ENCODE measurements around the gene TIMM21.

The TIMM21 gene

GRCh38 chr18:74146756-74147155 lies 1.6 kb upstream of the TIMM21 start:
- no peak for DNase-seq (ENCODE audit: low read depth in 3 of 3, low spot score in 1 of 3)

GRCh38 chr18:74147491-74147778 lies 888 bp upstream of the TIMM21 start:
- no peak for DNase-seq (ENCODE audit: low read depth in 3 of 3, low spot score in 1 of 3)

GRCh38 chr18:74148543-74149070 lies 284 bp downstream of the TIMM21 start:
- no peak for DNase-seq (ENCODE audit: low read depth in 3 of 3, low spot score in 1 of 3)

- DNase-seq (ENCODE audit: low read depth in 3 of 3, low spot score in 1 of 3): no peak
These were observed 1.6 kb downstream of the TIMM21 start for GRCh38 chr18:74149878-74150277.

GRCh38 chr18:74152270-74152669 lies 3.9 kb downstream of the TIMM21 start:
- no peak for DNase-seq (ENCODE audit: low read depth in 3 of 3, low spot score in 1 of 3)

- no peak for DNase-seq (ENCODE audit: low read depth in 3 of 3, low spot score in 1 of 3)
These were observed 4.5 kb downstream of the TIMM21 start for GRCh38 chr18:74152857-74153256.

GRCh38 chr18:74153377-74153776 lies 5.1 kb downstream of the TIMM21 start:
- DNase-seq (ENCODE audit: low read depth in 3 of 3, low spot score in 1 of 3): no peak

GRCh38 chr18:74153793-74154192 lies 5.5 kb downstream of the TIMM21 start:
- DNase-seq (ENCODE audit: low read depth in 3 of 3, low spot score in 1 of 3): no peak

- no peak for DNase-seq (ENCODE audit: low read depth in 3 of 3, low spot score in 1 of 3)
These were observed 6.4 kb downstream of the TIMM21 start for GRCh38 chr18:74154716-74155115.

GRCh38 chr18:74155276-74155675 lies 7.0 kb downstream of the TIMM21 start:
- no peak for DNase-seq (ENCODE audit: low read depth in 3 of 3, low spot score in 1 of 3)

- DNase-seq (ENCODE audit: low read depth in 3 of 3, low spot score in 1 of 3): no peak
These were observed 14.8 kb downstream of the TIMM21 start for GRCh38 chr18:74163019-74163660.

- no peak for DNase-seq (ENCODE audit: low read depth in 3 of 3, low spot score in 1 of 3)
These were observed 18.1 kb downstream of the TIMM21 start for GRCh38 chr18:74166386-74166785.

- no peak for DNase-seq (ENCODE audit: low read depth in 3 of 3, low spot score in 1 of 3)
These were observed 23.7 kb downstream of the TIMM21 start for GRCh38 chr18:74171910-74172606.

- no peak for DNase-seq (ENCODE audit: low read depth in 3 of 3, low spot score in 1 of 3)
These were observed 24.5 kb downstream of the TIMM21 start for GRCh38 chr18:74172697-74173433.

GRCh38 chr18:74173434-74173750 lies 25.1 kb downstream of the TIMM21 start:
- DNase-seq (ENCODE audit: low read depth in 3 of 3, low spot score in 1 of 3): no peak

- no peak for DNase-seq (ENCODE audit: low read depth in 3 of 3, low spot score in 1 of 3)
These were observed 27.3 kb downstream of the TIMM21 start for GRCh38 chr18:74175658-74176057.

- DNase-seq (ENCODE audit: low read depth in 3 of 3, low spot score in 1 of 3): no peak
These were observed 30.6 kb downstream of the TIMM21 start for GRCh38 chr18:74178884-74179283.

- DNase-seq (ENCODE audit: low read depth in 3 of 3, low spot score in 1 of 3): no peak
These were observed 31.4 kb downstream of the TIMM21 start for GRCh38 chr18:74179623-74180199.

- no peak for DNase-seq (ENCODE audit: low read depth in 3 of 3, low spot score in 1 of 3)
These were observed 34.0 kb downstream of the TIMM21 start for GRCh38 chr18:74182335-74182734.

GRCh38 chr18:74183130-74183529 lies 34.8 kb downstream of the TIMM21 start:
- DNase-seq (ENCODE audit: low read depth in 3 of 3, low spot score in 1 of 3): no peak

- DNase-seq (ENCODE audit: low read depth in 3 of 3, low spot score in 1 of 3): no peak
These were observed 36.6 kb downstream of the TIMM21 start for GRCh38 chr18:74184875-74185274.

GRCh38 chr18:74185860-74186259 lies 37.5 kb downstream of the TIMM21 start:
- no peak for DNase-seq (ENCODE audit: low read depth in 3 of 3, low spot score in 1 of 3)
